Testis (tissue), 3 donors: ENCODE measurements around the gene PKIG. TPM values are rescaled to one million over a fixed set of nuclear protein-coding genes. Genes with fewer than 3 reads are reported as not detected.

ENCODE experiments used
- DNase-seq: peaks from one replicate; pipeline ENCODE4 v3.0.0-alpha.2; 2019
- H3K27ac ChIP-seq, 2 donors: fragments of 200-600 bp; sonication (generic); one replicate each; pipeline ENCODE4 v1.5.1; 2019
- H3K27me3 ChIP-seq: fragments of 200-600 bp; sonication (generic); one replicate; pipeline ENCODE4 v1.5.1; 2019
- H3K36me3 ChIP-seq: fragments of 200-600 bp; sonication (generic); one replicate; pipeline ENCODE4 v1.5.1; 2017; ENCODE audit warnings: low read depth; ENCODE audit errors: missing control alignments
- H3K4me1 ChIP-seq: fragments of 200-600 bp; sonication (generic); one replicate; pipeline ENCODE4 v1.5.1; 2019
- H3K4me3 ChIP-seq, 2 donors: fragments of 200-600 bp; sonication (generic); one replicate each; pipeline ENCODE4 v1.5.1; 2017 to 2019
- H3K9me3 ChIP-seq: fragments of 200-600 bp; sonication (generic); one replicate; pipeline ENCODE4 v1.5.1; 2017
- POLR2A ChIP-seq: fragments of 450-650 bp; IDR thresholded peaks from one replicate; pipeline ENCODE4 v1.6.1; 2017; ENCODE audit warnings: antibody characterized with exemption, mild to moderate bottlenecking, moderate library complexity
- WGBS, 2 donors: methylation state at CpG; one replicate each; pipeline ENCODE4 v1.1.5; 2018; 5-methylcytosine and 5-hydroxymethylcytosine counted together
- intact Hi-C: fragments of 100-400 bp; cut with DNase I; formaldehyde crosslinking; loops from one replicate; pipeline ENCODE4 v1.15.1; 2023; ENCODE audit warnings: low total_unique reads
- polyA plus RNA-seq: library from polyadenylated mRNA; stranded (reverse); fragments of 350-450 nt; fragmentation: Illumina TruSeq; extraction: RNeasy Lipid Tissue Mini Kit (QIAGEN cat#74804); gene quantifications from one replicate; pipeline ENCODE4 v1.2.3, GENCODE V29; 2014; ENCODE audit warnings: low read depth, low replicate concordance; ENCODE audit not compliant: insufficient read depth
- total RNA-seq, 2 donors: library from RNA; depleted of rRNA; stranded (reverse); fragments of >200 nt; gene quantifications; one replicate each; pipeline ENCODE4 v1.2.3, GENCODE V29; 2016
- TF ChIP-seq, protein P1 (sequence below), 3 experiments: fragments of 450-650 bp in 2 of 3; fragments of 200-600 bp in 1 of 3; sonication (generic) in 1 of 3; IDR thresholded peaks; one replicate each; pipeline ENCODE4 v1.5.1; 2016 to 2019; ENCODE audit warnings: antibody characterized with exemption in 3 of 3, mild to moderate bottlenecking in 2 of 3, moderate library complexity in 1 of 3

PKIG gene
- total and polyA plus RNA-seq, 3 donors from 2014 or later: 66.6 to 180 (median 70.4) TPM

DNA sequence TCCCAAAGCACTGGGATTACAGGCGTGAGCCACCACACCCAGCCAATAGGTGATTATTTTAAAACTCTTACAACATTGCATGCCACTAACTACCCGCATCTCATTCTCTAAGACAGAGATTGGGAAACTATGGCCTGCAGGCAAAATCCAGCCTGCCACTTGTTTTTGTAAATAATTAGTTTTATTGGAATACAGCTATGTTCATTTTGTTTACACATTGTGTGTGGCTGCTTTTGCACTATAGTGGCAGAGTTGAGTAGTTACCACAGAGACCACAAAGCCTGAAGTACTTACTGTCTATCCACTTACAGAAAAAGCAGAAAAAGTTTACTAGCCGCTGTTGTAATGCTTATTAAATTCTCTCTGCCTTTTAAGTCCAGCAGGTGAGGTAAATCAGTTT lies 16.4 kb upstream of the PKIG start:
- Histone ChIP-seq H3K36me3 (no peaks in the 10 kb centered on the region), H3K27me3 (no peaks in the 10 kb centered on the region), H3K4me3 (no peak overlapping the region), H3K27ac (no peak overlapping the region), H3K4me1 (no peaks in the 10 kb centered on the region), H3K9me3 (no peaks in the 10 kb centered on the region)
- TF ChIP-seq, protein P1, sequence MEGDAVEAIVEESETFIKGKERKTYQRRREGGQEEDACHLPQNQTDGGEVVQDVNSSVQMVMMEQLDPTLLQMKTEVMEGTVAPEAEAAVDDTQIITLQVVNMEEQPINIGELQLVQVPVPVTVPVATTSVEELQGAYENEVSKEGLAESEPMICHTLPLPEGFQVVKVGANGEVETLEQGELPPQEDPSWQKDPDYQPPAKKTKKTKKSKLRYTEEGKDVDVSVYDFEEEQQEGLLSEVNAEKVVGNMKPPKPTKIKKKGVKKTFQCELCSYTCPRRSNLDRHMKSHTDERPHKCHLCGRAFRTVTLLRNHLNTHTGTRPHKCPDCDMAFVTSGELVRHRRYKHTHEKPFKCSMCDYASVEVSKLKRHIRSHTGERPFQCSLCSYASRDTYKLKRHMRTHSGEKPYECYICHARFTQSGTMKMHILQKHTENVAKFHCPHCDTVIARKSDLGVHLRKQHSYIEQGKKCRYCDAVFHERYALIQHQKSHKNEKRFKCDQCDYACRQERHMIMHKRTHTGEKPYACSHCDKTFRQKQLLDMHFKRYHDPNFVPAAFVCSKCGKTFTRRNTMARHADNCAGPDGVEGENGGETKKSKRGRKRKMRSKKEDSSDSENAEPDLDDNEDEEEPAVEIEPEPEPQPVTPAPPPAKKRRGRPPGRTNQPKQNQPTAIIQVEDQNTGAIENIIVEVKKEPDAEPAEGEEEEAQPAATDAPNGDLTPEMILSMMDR (IDR thresholded peaks at IDR 0.05): no peak
- no peak for TF ChIP-seq POLR2A
- DNase-seq: no peak
- WGBS, 2 donors: 90 to 96% methylated on average over 3 of the region's 3 CpGs
- intact Hi-C loops: no loop called here

DNA sequence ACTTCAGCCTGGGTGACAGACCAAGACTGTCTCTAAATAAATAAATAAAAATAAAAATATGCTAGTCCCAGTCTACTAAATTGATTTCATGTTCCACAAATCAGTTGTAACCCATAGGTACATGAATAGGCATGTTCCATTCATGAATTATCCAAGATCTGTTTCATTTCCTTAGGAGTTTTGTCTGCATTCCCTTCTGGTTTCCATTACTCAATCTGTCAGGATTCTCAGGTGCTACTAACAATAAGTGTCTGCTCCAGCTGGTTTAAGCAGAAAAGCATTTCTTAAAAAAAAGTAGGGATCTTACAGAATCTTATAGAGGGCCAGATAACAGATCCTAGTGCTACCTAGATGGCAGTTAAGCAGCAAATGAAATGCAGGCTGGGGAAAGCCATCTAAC lies 15.6 kb upstream of the PKIG start:
- Histone ChIP-seq H3K4me1 (no peaks in the 10 kb centered on the region), H3K4me3 (no peak overlapping the region), H3K9me3 (no peaks in the 10 kb centered on the region), H3K27ac (no peak overlapping the region), H3K27me3 (no peaks in the 10 kb centered on the region), H3K36me3 (no peaks in the 10 kb centered on the region)
- intact Hi-C loops: no loop called here
- no peak for TF ChIP-seq POLR2A
- TF ChIP-seq, protein P1 (IDR thresholded peaks at IDR 0.05): no peak
- no peak for DNase-seq

DNA sequence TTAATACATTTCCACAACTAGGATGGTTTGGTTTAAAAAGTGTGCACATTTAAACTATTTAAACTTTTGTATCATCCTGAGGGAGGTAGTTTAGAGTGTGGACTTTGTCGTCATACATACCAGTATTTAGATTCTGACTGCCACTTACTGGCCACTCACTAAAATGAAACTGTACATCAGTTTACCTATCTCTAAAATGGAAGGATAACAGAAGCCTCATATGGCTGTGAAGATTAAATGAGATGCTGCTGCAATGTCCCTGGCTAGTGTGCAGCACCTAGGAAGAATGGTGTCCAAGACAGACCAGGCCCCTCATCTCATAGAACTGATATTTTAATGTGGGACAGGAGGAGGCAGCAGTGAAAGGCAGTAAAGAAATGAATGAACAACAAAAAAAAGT lies 12.0 kb upstream of the PKIG start:
- intact Hi-C loops: no loop called here
- H3K27ac ChIP-seq: no peak overlapping the region
- H3K27me3 ChIP-seq: no peaks in the 10 kb centered on the region
- H3K36me3 ChIP-seq: no peaks in the 10 kb centered on the region
- 93 to 94% methylated on average over 1 of the region's 1 CpG for WGBS, 2 donors
- no peaks in the 10 kb centered on the region for H3K9me3 ChIP-seq
- DNase-seq: no peak
- no peak overlapping the region for H3K4me3 ChIP-seq
- TF ChIP-seq, protein P1 (IDR thresholded peaks at IDR 0.05): no peak
- no peak for TF ChIP-seq POLR2A
- peaks cover 14% of the 10 kb centered on the region for H3K4me1 ChIP-seq

DNA sequence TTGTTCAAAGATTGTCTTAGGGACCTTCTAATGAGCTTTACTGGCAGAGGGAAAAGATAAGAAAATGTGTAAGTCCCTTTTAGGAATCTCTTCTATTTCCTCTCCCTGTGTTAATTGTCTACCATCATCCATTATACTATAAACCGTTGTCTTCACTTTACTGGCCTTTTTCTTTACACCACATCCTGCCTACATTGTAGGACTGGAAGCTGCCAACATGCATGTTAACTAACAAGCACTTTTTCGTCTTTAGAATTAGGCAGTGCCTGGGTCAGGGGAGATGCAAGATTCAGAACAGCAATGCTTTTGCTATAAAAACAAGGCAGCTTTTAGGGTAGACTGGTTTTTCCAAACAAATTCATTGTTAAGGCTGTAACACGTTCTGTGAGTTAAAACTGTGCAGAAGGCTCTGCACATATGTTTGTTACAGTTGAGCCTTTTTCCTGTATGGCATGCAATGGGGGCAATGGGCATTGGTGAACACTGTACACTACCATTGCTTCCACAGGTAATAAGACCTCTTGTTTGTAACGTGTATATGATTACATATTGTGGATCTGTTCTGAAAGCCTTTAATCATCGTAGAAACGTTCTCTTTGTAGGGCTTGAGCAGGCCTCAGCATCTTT lies 10.9 kb upstream of the PKIG start:
- Histone ChIP-seq H3K4me3 (no peak overlapping the region), H3K9me3 (no peaks in the 10 kb centered on the region), H3K36me3 (no peaks in the 10 kb centered on the region), H3K4me1 (peaks cover 14% of the 10 kb centered on the region), H3K27ac (no peak overlapping the region), H3K27me3 (no peaks in the 10 kb centered on the region)
- no peak for DNase-seq
- intact Hi-C loops: no loop called here
- TF ChIP-seq, protein P1 (IDR thresholded peaks at IDR 0.05): no peak
- TF ChIP-seq POLR2A: no peak
- 78 to 86% methylated on average over 6 of the region's 6 CpGs for whole genome bisulfite sequencing, 2 donors
